ENCODE results near the gene TMPRSS2. TPM values are rescaled to one million over a fixed set of nuclear protein-coding genes. Genes with fewer than 3 reads are reported as not detected.

The TMPRSS2 gene
- total RNA-seq, 4 donors from 2014 or later: not detected

DNA sequence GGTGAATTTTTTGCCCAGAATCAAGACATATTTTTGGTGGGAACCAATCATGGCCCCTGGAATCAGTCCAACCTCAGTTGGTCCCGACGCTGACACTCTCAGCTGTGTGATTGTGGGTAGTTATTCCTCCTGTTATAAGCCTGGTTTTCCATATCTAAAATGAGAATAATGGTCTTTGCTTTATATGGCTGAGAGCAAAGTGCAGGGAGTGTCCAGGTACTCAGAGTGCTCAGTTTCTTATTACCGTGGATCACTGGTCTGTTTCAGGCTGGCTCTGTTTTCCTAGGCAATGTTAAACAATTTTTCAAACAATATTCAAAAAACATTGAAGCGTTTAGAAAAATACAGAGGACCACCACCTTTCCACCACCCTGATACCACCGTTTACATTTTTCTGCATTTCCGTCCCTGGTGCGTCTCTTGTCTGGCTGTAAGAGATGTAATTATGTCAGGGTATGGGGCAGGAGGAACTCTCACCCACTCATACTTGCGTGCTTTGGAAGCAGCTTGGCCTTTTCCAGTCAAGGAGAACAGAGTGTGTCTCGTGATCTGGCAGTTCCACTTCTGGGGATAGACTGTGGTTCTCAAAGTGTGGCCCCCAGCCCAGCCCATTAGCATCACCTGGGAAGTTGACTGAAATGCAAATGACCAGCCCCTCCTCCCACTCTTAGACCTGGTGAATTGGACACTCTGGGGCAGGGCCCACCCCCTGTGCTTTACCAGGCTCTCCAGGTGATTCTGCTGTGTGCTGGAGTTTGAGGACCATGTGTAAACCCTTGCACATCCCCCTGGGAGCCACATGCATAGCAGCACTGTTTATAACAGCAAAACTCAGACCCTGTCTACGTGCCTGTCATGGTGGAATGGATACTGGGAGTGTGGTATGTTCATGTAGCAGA, 75.1 kb downstream of the TMPRSS2 start:
- Histone ChIP-seq H3K36me3 (peaks cover 0 to 88% (median 21%) of the 10 kb centered on the region in 3 donors), H3K4me3 (no peak overlapping the region), H3K27me3 (no peaks in the 10 kb centered on the region), H3K4me1 (peaks cover 0 to 4% (median 0%) of the 10 kb centered on the region in 4 donors), H3K9me3 (peaks cover 0 to 7% (median 0%) of the 10 kb centered on the region in 4 donors), H3K27ac (no peak overlapping the region)
- 73 to 84% methylated on average over 10 of the region's 10 CpGs for WGBS, 2 donors
- DNase-seq (ENCODE audit: low spot score in 2 of 2): no peak
- TF ChIP-seq, protein P1, sequence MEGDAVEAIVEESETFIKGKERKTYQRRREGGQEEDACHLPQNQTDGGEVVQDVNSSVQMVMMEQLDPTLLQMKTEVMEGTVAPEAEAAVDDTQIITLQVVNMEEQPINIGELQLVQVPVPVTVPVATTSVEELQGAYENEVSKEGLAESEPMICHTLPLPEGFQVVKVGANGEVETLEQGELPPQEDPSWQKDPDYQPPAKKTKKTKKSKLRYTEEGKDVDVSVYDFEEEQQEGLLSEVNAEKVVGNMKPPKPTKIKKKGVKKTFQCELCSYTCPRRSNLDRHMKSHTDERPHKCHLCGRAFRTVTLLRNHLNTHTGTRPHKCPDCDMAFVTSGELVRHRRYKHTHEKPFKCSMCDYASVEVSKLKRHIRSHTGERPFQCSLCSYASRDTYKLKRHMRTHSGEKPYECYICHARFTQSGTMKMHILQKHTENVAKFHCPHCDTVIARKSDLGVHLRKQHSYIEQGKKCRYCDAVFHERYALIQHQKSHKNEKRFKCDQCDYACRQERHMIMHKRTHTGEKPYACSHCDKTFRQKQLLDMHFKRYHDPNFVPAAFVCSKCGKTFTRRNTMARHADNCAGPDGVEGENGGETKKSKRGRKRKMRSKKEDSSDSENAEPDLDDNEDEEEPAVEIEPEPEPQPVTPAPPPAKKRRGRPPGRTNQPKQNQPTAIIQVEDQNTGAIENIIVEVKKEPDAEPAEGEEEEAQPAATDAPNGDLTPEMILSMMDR (IDR thresholded peaks at IDR 0.05): no peak
- TF ChIP-seq EP300 (IDR thresholded peaks at IDR 0.05) (no peak), POLR2A (IDR thresholded peaks at IDR 0.05) (no peak)

GRCh38 chr21:41431788-41432548, 76.0 kb downstream of the TMPRSS2 start:
- Histone ChIP-seq H3K9me3 (peaks cover 0 to 7% (median 0%) of the 10 kb centered on the region in 4 donors), H3K27me3 (no peaks in the 10 kb centered on the region), H3K27ac (no peak overlapping the region), H3K4me1 (peaks cover 0 to 12% (median 0%) of the 10 kb centered on the region in 4 donors), H3K4me3 (no peak overlapping the region), H3K36me3 (peaks cover 0 to 80% (median 21%) of the 10 kb centered on the region in 3 donors)
- 80 to 91% methylated on average over 16 of the region's 16 CpGs for WGBS, 2 donors
- DNase-seq (ENCODE audit: low spot score in 2 of 2): no peak
- TF ChIP-seq POLR2A (IDR thresholded peaks at IDR 0.05) (no peak), EP300 (IDR thresholded peaks at IDR 0.05) (no peak)
- TF ChIP-seq, protein P1 (IDR thresholded peaks at IDR 0.05): no peak

- 77 to 81% methylated on average over 9 of the region's 9 CpGs for WGBS, 2 donors
- Histone ChIP-seq H3K27me3 (no peaks in the 10 kb centered on the region), H3K4me3 (no peak overlapping the region), H3K27ac (no peak overlapping the region), H3K4me1 (peaks cover 0 to 22% (median 4%) of the 10 kb centered on the region in 4 donors), H3K36me3 (peaks cover 0 to 60% (median 6%) of the 10 kb centered on the region in 3 donors), H3K9me3 (peaks cover 0 to 7% (median 0%) of the 10 kb centered on the region in 4 donors)
- DNase-seq (ENCODE audit: low spot score in 2 of 2): no peak
- TF ChIP-seq EP300 (IDR thresholded peaks at IDR 0.05) (no peak), POLR2A (IDR thresholded peaks at IDR 0.05) (no peak)
- TF ChIP-seq, protein P1 (IDR thresholded peaks at IDR 0.05): no peak
Measured at GRCh38 chr21:41429925-41430491, 78.0 kb downstream of the TMPRSS2 start.

- WGBS, 2 donors: 91 to 96% methylated on average over 3 of the region's 3 CpGs
- TF ChIP-seq EP300 (IDR thresholded peaks at IDR 0.05) (no peak), POLR2A (IDR thresholded peaks at IDR 0.05) (no peak)
- TF ChIP-seq, protein P1 (IDR thresholded peaks at IDR 0.05): no peak
- Histone ChIP-seq H3K4me3 (no peak overlapping the region), H3K4me1 (peaks cover 0 to 28% (median 4%) of the 10 kb centered on the region in 4 donors), H3K27ac (no peak overlapping the region), H3K36me3 (peaks cover 0 to 53% (median 6%) of the 10 kb centered on the region in 3 donors), H3K27me3 (no peaks in the 10 kb centered on the region), H3K9me3 (peaks cover 0 to under 1% (median 0%) of the 10 kb centered on the region in 4 donors)
- no peak for DNase-seq (ENCODE audit: low spot score in 2 of 2)
Measured at GRCh38 chr21:41429305-41429704, 78.7 kb downstream of the TMPRSS2 start.
